ENCODE measurements around the gene FADS2. TPM values are rescaled to one million over a fixed set of nuclear protein-coding genes. Genes with fewer than 3 reads are reported as not detected.
A peak's percentile ranks its signal among the peaks of the same experiment; 100 is the strongest.

FADS2 gene
- total RNA-seq, 4 donors from 2014 or later = 13.5 to 117 (median 84.9) TPM

DNA sequence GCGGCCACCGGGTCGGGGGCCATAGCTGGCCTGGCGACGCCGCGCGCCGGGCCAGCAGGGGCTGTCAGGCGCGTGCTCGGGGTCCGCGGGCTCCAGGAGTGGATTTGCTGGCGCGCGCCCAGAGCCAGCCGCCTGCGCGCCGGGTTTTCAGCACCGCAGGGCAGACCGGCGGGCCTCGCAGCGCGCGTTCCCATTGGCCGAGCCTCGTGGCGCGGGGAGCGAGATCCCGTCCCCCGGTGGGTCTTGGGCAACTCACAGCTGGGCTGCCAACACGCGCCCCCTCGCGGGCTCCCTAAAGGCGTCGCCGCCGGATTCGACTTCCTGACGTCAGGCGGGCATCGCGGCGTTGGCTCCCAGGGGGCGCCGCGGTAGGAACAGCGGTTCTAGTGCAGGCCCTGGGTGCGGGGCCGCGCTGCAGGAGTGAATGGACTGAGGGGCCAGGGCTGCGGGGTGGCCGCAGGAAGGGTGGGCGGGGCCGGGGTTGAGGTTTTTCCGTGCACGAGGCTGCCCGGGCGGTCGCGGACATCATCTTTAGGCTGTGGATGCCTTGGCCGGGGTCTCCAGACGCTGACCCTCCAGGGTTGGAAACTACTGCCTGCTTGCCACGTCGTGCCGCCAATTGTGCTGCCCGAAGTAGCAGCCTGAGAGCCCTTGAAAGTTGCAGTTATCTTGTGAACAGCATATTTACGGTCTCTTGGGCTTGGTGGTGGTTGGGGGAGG lies 11.2 kb upstream of the FADS2 start, which contains the start of gene FADS1:
TSS of gene FADS1 (minus strand) at position 268 of the 720 bp plus-strand sequence. CDS start at position 194, 74 bp downstream.
- DNase-seq = peak; percentile 92 to 93
- no peaks in the 10 kb centered on the region for H3K36me3 ChIP-seq
- intact Hi-C loops (cut with DNase I; ENCODE audit: low total_unique reads) = no loop called here
- no peaks in the 10 kb centered on the region for H3K4me1 ChIP-seq
- TF ChIP-seq POLR2A (IDR thresholded peaks at IDR 0.05) (peak; percentile 40 to 77), CTCF (IDR thresholded peaks at IDR 0.05) (peak; percentile 57 to 74 (median 59))
- no peaks in the 10 kb centered on the region for H3K9me3 ChIP-seq
- H3K27me3 ChIP-seq = no peaks in the 10 kb centered on the region
- peak within 1 kb of the TSS; percentile 64 to 93 for H3K4me3 ChIP-seq
- peak within 1 kb of the TSS; percentile 95 to 98 for H3K27ac ChIP-seq

- Histone ChIP-seq H3K27me3 (no peaks in the 10 kb centered on the region), H3K4me1 (no peaks in the 10 kb centered on the region), H3K36me3 (no peaks in the 10 kb centered on the region), H3K4me3 (peak overlapping the region; percentile 64 to 93), H3K27ac (peak overlapping the region; percentile 95 to 98), H3K9me3 (no peaks in the 10 kb centered on the region)
- intact Hi-C loops (cut with DNase I; ENCODE audit: low total_unique reads) = no loop called here
- TF ChIP-seq CTCF (IDR thresholded peaks at IDR 0.05) (no peak), POLR2A (IDR thresholded peaks at IDR 0.05) (no peak)
- DNase-seq = no peak
Observed at GRCh38 chr11:61817471-61818202, 10.5 kb upstream of the FADS2 start.

- no peaks in the 10 kb centered on the region for H3K9me3 ChIP-seq
- DNase-seq = no peak
- H3K27ac ChIP-seq = no peak overlapping the region
- no peaks in the 10 kb centered on the region for H3K36me3 ChIP-seq
- TF ChIP-seq POLR2A (IDR thresholded peaks at IDR 0.05) (no peak), CTCF (IDR thresholded peaks at IDR 0.05) (no peak)
- H3K4me3 ChIP-seq = no peak overlapping the region
- intact Hi-C loops (cut with DNase I; ENCODE audit: low total_unique reads) = no loop called here
- H3K27me3 ChIP-seq = no peaks in the 10 kb centered on the region
- H3K4me1 ChIP-seq = no peaks in the 10 kb centered on the region
Observed at GRCh38 chr11:61820174-61820573, 7.9 kb upstream of the FADS2 start.

- peak overlapping the region; percentile 83 to 87 for H3K27ac ChIP-seq
- H3K9me3 ChIP-seq = no peaks in the 10 kb centered on the region
- TF ChIP-seq POLR2A (IDR thresholded peaks at IDR 0.05) (no peak), CTCF (IDR thresholded peaks at IDR 0.05) (no peak)
- no peaks in the 10 kb centered on the region for H3K36me3 ChIP-seq
- intact Hi-C loops (cut with DNase I; ENCODE audit: low total_unique reads) = no loop called here
- no peaks in the 10 kb centered on the region for H3K27me3 ChIP-seq
- peaks cover 11 to 12% of the 10 kb centered on the region in 2 donors for H3K4me1 ChIP-seq
- peak in 1 of 2 donors; percentile 27 for DNase-seq
- H3K4me3 ChIP-seq = peak overlapping the region; percentile 52 to 67
Observed at GRCh38 chr11:61826930-61827570, 1.1 kb upstream of the FADS2 start.

DNA sequence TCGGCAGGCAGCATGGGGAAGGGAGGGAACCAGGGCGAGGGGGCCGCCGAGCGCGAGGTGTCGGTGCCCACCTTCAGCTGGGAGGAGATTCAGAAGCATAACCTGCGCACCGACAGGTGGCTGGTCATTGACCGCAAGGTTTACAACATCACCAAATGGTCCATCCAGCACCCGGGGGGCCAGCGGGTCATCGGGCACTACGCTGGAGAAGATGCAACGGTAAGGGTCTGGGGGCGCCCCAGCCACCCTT lies 204 bp downstream of the FADS2 start:
- H3K4me1 ChIP-seq = peaks cover 11 to 16% of the 10 kb centered on the region in 2 donors
- no peaks in the 10 kb centered on the region for H3K36me3 ChIP-seq
- no peaks in the 10 kb centered on the region for H3K27me3 ChIP-seq
- no peak for DNase-seq
- no peaks in the 10 kb centered on the region for H3K9me3 ChIP-seq
- H3K27ac ChIP-seq = peak overlapping the region; percentile 83 to 87
- H3K4me3 ChIP-seq = peak overlapping the region; percentile 52 to 67
- intact Hi-C loops (cut with DNase I; ENCODE audit: low total_unique reads) = no loop called here
- TF ChIP-seq CTCF (IDR thresholded peaks at IDR 0.05) (no peak), POLR2A (IDR thresholded peaks at IDR 0.05) (no peak)
